Measurements from ENCODE around the gene GOLGA5.

- TF ChIP-seq EZH2 (IDR thresholded peaks at IDR 0.05; ENCODE audit: low read length, unreplicated experiment) (no peak), EZH2phosphoT487 (IDR thresholded peaks at IDR 0.05; ENCODE audit: borderline replicate concordance, low read length) (no peak)
- TF ChIP-seq, protein P1, sequence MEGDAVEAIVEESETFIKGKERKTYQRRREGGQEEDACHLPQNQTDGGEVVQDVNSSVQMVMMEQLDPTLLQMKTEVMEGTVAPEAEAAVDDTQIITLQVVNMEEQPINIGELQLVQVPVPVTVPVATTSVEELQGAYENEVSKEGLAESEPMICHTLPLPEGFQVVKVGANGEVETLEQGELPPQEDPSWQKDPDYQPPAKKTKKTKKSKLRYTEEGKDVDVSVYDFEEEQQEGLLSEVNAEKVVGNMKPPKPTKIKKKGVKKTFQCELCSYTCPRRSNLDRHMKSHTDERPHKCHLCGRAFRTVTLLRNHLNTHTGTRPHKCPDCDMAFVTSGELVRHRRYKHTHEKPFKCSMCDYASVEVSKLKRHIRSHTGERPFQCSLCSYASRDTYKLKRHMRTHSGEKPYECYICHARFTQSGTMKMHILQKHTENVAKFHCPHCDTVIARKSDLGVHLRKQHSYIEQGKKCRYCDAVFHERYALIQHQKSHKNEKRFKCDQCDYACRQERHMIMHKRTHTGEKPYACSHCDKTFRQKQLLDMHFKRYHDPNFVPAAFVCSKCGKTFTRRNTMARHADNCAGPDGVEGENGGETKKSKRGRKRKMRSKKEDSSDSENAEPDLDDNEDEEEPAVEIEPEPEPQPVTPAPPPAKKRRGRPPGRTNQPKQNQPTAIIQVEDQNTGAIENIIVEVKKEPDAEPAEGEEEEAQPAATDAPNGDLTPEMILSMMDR (conservative IDR thresholded peaks at IDR 0.05; ENCODE audit: low read depth, low read length) = peak; percentile 70
Measured at GRCh38 chr14:92880851-92881250, 86.7 kb downstream of the GOLGA5 start.

Measured in PC-3 (cell line).